NCI-H146 (cell line): Measurements from ENCODE around the gene PISD.

ENCODE experiments used
- DNase-seq: peaks from one replicate; lab custom pipeline; 2025; lab: John Stamatoyannopoulos, UW

Gene PISD

DNA sequence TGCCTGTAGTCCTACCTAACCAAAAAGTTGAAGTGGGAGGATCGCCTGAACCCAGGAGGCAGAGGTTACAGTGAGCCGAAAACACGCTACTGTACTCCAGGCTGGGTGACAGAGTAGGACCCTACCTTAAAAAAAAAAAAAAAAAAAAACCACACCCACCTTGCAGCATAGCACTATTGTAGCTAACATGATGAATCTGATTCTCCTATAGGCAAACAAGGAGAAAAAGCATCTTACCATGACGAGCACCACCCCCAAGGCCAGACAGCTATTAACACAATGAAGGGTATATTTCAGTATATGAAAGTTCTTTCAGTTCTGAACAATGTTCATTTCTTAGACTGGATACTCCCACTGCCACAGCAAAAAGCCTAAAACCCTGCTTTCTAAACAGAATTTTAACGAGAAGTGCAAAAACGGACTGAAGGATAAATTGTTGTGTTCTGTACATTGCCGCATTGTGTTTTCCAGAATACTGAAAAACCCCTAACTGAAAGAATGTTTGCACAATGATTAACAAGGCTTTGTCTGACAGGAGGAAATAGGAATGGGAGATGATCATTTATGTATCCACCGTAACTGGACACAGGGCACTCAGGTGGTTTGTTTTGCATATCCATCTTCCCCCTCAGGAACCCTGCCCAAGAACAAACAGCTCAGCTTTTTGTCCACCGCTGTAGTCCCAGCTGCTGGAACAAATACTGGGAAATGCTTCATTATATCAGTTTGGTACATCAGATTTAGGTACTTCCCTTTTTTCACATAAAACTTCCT is 8.9 kb downstream of the PISD start:
- DNase-seq: peak; percentile 74

DNA sequence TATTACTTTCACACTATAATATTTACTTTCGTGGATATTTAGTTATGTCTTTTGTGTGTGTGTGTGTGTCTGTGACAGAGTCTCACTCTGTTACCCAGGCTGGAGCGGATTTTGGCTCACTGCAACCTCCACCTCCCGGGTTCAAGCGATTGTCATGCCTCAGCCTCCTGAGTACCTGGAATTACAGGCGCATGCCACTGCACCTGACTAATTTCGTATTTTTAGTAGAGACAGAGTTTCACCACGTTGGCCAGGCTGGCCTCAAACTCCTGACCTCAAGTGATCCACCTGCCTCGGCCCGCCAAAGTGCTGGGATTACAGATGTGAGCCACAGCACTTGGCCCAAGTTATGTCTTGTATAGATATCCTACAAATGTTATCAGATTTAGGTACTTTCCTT is 9.9 kb downstream of the PISD start:
- DNase-seq: no peak

DNA sequence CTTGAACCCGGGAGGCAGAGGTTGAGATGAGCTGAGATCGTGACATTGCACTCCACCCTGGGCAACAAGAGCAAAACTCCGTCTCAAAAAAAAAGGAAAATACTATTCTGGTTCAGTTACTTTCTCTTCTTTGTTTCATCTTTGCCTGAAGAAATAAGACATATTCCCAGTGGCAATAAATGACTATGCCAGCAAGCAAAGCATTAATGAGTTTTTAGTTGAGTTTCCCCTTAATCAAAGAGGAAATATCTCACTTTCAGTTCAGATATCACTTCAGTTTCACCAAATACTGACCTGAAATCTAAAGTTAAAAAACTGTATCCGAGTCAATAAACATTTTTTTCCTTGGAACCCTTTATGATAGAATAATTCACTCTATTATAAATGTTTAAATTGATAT is 10.4 kb downstream of the PISD start:
- DNase-seq: no peak

DNA sequence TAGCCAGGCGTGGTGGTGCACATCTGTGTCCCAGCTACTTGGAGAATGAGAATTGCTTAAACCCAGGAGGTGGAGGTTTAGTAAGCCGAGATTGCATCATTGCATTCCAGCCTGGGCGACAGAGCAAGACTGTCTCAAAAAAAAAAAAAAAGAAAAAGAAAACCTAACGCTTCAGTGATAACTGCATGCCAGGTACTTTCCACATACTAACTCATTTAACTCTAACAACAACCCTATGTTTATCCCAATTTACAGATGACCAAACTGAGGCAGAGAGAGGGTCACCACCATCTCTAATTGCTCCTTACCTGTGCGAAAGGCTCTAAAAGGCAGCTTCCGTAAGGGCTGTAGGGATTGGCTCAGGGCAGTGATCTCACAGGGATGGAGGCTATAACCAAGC is 11.6 kb downstream of the PISD start:
- DNase-seq: no peak

DNA sequence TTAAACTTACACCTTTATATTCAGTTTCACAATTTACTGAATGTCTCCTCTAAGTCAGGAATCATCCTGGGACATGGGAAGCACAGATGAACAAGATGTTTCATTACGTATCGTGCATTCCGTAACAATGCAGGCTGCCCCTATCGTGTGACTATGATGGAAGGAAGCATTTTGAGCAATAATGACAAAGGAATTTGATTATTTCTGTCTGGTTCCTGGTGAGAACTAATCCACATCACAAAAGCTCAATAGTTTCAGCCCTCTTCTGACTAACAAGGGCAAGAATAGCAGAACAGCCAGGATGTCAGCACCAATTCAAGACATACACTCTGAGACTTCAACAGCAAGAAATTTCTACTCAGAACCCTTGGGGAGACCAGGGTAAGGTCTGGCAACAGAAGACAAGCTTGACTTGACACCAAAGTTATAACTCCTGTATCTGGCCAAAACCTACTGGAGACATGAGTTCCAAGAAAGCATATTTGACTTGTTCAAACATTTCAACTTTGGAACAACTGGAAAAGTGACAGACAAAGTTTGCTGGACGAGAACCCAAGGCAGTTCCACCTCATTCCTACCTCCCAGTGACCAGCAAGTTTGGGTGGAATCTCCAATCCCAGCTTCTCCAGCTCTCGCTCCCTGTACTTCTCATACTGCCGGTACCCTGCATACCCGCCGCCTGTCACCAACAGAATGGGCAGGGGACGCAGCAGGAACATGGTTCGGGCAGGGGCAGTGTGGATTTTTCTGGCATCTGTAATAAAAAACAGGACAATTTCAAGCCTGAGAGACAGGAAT is 14.3 kb downstream of the PISD start:
- no peak for DNase-seq

DNA sequence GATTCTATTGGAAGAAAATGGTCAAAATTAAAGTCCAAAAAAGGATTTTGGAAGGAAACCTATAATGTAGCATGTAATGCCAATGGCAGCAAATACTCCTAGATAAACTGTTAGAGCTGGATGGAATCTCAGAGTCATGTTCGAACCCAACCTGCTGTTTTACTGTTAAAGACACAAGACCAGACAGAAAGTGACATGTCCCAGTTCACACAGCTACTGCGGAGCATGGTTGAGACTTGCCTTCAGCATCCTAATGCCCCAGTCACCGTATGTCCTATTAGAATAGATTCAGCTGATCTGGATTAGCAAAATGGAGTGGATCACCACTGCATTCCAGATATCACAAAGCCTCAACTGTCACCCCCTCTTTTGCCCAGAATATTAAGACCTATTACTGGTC is 14.9 kb downstream of the PISD start:
- DNase-seq: no peak

DNA sequence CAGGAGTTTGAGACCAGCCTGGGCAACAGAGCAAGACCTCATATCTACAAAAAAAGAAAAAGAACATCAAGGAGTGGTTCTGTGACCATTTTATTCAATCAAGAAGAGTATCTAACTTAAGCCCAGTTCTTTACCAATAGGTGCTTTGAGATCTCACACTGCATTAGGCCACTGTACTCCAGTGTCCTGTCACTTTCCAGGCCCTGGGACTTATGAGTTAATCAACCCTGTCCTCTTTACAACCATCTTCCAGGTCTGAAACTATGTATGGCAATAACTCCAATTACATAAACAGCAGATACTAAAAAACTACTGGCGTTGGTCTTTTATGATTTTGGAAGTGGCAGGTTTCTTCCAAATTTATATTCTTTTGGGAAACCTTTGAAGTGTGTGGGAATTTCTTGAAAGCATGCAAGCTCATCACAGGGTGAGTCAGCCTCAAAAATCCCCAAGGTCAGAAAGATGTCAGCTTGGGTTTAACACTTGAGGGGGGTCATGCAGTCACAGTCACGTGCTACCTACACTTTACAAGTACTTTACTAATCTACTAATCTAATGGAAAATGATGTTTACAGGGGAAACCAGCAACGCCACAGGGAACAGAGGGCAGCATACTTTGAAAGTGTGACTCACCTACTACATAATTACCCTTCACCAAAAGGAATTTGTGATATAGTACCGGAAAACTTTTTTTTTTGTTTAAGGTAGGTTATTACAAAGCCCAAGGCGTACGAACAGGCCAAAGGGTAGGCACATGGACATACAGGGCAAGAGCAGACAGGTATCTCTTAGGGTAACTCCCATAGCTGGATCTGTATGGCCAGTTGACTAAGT is 15.6 kb downstream of the PISD start:
- no peak for DNase-seq

DNA sequence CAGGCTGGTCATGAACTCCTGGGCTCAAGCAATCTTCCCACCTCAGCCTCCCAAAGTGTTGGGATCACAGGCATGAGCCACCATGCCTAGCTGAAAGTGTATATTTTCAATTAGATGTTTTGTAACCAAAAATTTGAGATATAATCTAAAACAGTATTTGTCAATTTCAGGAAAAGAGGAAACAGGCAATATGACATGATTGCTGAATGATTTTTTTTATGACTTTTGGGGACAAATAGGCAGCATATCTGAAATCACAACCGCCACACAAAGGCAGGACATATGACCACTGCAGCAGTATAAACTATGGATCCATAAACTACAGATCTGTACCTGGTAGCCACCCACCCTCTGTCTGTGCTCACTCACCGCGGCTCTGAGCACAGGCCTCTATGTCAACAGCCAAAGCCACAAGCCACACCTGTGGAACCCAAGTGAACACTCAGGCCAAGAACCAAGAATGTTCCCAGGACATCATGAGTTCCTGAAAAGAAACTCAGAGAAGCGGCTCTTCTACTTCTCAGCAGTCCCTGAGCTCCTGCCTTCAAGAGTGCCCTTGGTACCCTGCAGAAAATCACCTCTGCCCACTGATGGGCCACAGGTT is 22.5 kb downstream of the PISD start:
- no peak for DNase-seq

DNA sequence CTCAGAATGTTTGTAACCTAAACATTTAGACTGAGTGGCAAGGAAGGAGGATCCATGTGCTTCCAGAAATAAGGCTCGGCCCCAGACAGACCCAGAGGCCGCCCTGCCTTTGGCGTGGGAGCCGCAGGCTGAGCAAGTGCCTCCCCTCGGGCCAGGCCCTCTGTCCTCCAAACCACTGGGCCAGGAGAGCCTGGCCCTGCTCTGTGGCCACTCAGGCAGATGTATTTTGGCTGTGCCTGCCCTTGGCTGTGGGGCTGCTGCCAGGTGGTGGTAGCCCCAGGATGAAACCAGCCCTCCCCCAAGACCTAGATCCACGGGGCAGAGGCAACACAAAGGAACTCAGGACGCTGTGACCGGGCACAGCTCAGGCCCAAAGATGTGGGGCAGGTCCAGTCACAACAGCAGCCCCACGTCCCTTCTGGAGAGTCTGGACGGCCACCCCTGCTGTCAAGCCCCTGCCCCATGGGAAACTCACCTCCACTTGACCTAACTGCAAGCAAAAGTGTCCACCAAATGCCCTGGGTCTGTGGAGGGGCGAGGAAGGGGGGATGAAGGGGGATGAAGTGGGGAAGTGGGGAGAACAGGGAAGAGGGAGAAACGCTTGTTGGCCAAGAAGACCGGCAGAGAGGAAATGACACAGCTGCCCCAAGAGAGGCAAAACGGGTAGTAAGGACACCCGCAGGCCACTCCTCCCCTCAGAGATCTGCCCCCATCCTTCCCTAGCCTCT is 24.0 kb downstream of the PISD start:
- no peak for DNase-seq

DNA sequence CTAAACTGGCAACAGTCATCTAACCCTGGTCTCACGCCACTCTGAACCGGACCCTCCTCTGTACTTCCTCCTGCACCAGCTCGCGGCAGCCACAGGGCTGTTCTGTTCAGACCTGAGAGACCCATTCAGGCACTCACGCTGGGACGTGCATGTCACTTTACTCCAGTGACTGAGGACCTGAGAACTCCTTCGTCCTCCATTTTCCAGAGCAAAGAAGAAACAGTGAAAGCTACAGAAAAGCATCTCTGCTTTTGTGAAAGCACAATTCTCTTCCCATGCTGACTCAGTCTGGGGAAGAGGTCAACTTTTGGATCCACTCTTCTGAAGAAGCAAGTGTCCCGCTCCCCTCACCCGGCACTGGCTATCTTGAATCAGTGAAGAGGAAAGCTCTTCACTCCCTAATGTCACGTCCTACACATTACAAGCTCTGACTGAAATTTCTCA is 24.5 kb downstream of the PISD start:
- no peak for DNase-seq

DNA sequence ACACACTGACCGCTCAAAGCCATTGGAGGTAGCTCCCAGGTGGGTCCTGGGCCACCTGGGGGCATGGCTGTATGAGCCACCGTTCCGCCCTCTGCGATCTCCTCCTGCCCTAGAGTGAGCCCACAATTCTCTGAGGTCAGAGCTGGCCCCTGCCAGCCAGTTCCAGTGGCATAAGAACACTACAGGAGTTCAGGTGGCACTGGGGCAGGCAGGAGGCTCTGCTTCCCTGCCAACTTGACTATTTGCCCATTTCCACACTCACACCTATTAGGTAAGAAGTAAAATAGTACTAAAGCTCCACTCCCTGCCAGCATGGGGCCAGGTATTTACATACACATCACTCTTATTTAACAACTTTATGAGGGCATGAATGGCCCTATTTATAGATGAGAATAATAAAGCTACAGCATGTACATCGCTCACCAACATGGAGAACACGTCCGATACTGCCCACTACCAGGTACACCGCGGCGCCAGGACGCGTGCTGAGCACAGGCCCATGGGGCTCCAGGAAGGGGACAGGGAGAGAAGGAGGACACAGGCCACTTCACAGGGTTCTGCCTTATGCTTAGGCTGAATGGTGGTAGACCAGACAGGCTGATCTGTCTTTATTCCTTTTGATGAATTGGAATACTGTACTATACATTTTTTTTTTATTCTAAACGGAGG is 26.2 kb downstream of the PISD start:
- DNase-seq: no peak

DNA sequence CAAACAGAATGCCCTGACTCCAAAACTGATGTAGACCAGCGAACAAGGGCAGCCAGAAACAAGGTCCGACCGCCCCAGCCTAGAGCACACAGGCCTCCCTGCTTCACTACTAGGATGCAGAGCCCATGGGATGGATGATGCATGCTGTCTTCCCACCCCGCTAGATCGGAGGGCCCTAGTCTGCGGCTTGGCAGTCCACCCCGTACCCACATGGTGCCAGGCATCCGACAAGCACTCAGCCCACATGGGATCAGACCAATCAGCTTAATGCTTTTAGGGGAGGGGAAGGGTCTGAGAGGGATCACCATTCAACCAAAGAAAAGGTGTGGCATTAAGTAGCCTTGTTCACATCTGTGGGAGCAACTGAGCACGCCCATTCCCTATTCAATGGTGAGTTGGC is 30.6 kb downstream of the PISD start:
- no peak for DNase-seq

DNA sequence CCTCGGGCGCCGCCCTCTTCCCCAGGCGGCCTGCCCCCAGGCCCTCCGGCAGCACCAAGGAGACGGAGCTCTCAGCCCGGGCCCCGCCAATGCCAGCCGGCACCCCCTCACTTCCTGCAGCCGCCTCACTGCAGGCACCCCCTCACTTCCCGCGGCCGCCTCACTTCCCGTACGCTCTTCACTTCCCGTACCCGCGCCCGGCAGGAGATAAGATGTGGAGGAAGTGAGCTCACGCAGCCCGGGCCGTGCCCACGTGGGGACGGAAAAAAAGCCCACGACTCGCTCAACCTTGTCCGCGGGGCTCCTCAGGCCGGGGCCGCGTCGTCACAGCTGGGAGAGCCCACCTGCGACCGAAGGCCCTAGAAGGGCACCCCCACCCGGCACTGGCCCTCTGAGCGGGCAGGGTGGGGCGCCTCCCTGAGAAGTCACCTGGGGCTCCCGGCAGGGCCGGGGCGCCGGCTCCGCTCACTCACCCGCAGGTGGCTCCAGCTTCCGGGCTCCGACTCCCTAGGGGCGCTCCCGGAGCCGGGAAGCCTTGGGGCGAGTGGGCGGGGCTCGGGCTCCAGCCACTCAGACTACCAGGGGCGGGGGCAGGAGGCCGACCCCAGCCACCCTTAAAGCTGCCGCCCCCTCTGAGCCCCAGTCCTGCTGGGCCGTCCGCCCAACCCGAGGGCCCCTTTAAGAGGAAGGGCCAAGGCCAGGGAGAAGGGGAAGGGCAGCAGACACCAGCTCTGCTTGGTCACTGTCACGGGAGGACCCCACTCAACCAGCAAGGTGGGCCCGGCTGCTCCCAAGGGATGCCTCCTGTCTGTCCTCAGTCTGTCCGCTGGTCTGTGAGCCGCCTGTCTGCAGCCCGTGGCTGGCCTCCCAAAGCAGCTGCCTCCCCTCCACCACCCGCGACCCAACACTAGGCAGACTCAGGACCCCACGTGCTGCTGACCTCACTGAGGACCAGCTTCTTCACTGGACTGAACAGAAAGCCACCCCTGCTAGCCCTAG is 31.4 kb downstream of the PISD start:
- peak; percentile 82 for DNase-seq

DNA sequence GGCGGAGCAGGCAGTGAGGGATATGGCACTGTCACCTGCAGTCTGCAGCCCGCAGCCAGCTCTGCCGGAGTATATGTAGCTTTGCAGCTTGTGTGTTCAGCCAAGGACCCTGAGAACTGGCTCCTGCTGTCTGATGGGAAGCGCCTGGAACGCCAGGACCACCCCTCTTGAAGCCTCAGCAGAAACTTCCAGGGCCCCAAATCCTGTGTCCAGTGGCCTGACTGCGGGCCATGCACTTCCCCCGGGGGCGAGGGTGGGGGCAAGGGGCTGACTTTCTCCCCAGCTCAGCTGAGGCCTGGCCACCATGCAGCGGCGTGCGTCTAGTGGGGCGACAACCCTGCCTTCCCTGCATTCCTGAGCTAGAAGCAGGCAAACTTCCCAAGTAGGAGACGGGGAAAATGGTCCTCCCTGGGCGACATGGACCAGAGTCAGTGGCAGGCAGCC is 32.3 kb downstream of the PISD start:
- no peak for DNase-seq

DNA sequence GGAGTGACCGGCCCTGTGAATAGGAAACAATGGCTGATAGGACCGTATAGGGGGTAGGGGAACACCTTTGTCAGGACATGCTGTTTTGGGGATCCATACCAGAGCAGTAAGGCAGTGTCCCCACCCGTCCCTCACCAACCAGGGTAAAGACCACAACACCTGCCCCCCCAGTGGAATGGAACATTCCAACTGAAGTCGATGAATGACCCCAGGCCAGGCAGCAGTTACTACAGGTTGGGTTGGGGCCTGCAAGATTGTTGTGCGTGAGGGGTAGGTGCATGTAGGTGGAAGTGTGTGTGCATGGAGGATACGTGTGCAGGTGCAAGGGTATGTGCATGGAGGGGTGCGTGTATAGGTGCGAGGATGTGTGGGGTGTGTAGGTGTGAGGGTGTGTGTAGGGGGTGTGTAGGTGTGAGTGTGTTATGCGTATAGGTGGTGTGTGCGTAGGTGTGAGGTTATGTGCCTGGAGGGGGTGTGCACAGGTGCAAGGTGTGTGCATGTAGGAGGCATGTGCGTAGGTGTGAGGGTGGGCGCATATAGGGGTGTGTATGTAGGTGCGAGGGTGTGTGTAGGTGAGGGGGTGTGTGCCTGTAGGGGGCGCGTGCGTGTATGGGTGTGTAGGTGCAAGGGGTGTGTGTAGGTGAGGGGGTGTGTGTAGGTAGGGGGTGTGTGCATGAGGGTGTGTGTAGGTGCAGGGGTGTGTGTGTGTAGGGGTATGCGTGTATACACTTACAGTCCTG is 32.9 kb downstream of the PISD start:
- no peak for DNase-seq

DNA sequence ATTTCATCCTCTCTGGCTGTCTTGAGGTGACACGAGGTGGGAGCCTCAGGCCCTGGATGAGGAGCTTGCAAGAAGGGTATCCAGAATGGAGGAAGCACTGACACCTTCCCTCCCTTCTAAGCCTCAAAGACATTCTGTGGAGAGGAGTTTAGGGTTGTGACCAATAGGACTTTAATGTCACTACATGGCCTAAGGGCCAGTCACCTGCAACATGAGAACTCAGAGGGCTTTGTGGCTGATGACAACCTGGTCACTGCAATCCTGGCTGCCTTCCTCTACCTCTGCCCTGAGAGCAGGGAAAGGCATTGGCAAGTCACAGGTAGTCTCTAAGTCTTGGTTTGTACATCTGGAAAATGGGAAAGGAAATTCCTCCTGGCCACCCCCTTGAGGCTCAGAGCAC is 33.7 kb downstream of the PISD start:
- no peak for DNase-seq

DNA sequence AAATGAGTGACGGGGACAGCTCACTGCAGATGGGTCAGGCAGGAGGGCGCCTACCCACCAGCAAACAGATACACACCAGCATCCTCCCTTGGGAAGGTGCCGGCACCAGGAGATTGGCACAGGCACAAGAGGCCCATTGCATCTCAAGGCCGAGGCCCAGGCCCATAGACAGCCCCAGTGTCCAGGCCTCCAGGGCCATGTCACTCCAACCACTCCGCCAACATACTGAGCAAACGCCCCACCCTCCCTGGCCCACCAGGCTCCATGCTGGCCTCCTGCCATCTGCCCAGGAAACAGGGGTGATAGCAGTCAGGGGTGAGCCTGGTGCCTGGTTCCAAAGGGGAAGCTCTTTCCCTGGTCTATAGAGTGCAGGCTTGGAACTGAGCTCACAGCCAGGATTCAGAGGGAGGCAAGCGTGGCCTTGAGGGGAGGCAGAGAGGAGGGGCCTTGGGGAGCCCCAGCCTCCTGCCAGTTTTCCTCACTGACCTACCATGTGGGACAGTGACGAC is 34.7 kb downstream of the PISD start:
- DNase-seq: no peak

DNA sequence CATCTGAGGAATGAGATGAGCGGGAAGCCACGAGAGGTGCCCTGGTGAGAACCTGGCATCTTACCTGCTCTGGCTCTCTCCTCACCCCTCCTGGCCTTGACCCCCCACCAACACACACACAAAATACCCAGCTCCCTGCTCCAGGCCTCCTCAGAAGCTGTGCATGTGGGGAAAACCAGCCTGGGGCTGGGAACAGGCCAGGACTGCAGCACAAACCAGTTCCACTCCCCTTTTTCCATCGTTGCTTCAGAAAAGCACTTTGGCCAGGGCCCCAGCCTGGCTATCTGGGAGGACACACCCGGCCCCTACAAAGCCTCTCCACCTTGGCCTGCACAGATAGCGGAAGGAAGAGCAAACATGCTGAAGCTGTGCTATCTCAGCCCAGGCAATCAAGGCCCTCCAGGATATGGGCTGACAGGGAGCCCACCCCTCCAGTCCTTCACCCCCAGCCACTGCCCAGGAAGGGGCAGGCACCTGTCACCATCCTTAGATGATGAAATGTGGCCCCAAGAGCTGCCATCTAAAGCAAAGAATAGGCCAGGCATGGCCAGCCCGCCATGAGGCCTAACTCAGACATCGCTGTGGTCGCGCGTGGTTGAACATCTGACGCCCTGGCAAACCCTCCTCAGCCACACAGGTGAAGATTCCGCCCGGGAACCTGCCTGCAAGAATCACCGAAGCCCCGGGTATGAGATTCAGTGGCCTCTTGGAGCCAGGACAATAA is 35.4 kb downstream of the PISD start:
- DNase-seq: no peak
